NCI-H2196 treated with DMSO at 0.1 percent for 48 hours (cell line): ENCODE measurements around the gene RALGPS2.

Experiments used
- DNase-seq: peaks from one replicate; lab custom pipeline; 2025; ENCODE audit not compliant: unreplicated experiment; lab: John Stamatoyannopoulos, UW

RALGPS2 gene

DNA sequence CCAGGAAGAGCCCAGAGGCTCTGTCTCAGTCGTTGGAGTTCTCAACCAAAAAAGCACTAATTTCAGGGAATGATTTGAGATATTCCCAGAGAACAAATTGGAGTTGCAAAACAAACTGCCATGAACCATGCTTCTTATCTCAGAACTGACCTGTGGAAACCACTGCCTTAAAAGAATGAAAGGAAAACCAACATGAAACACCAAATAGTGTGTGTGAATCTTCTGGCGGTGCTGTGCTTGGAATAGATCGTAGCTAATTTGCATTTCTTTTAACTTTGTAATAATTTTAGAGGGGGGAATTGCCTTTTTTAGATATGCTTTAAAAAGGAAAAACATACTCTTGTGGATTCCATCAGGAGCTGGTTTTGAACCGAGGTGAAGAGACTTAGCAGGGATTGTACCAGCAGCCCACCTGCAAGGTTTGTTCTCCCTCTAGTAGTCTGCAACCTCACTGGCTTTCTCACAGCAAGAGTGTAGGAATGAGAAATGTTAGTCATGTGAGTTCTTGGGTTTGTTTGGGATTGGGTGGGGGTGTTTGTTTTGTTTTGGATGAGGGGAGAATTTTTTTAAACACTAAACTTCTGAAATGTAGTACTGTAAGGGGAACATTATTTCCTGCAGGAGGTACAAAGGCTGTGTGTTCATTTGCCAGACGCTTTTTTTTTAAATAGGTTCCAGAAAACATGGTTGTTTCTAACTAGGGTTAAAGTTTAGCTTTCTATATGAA lies 191.6 kb downstream of the RALGPS2 start:
- DNase-seq: no peak

DNA sequence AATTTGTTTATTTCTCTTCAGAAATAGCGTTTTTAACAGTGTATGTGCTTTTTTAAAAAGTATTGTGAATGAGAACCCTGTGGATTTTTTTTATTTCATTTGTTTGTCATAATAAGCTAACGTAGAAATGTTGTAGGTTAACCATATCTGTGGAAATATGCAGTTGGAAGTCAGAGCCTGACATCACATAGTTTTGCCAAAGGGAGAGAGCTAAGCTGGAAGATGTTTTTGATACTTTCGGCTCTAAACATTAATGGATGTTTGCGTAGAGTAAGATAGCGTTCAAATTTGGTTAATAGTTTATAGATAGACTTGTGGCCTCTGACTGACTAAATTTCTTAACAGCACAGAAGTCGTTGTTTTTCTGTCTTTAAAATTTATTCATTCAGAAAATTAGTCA lies 193.3 kb downstream of the RALGPS2 start:
- DNase-seq: no peak

DNA sequence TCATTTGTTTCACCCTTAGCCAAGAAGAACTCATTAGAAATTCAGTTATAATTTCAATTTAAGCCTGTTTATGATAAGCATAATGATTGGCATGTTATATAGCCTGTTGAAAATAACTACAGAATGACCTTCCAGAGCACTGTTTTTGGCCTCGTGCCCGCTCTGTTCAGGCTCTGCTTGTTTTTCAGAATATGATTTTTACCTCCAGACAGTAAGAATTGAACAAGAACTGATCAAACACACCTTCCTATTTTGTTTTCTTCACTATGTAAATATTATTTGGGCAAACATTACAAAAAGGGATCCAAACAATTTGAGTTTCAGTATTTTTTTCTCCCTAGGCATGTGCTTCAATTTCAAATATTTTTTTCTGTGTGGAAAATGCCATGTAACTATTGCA lies 193.9 kb downstream of the RALGPS2 start:
- no peak for DNase-seq

DNA sequence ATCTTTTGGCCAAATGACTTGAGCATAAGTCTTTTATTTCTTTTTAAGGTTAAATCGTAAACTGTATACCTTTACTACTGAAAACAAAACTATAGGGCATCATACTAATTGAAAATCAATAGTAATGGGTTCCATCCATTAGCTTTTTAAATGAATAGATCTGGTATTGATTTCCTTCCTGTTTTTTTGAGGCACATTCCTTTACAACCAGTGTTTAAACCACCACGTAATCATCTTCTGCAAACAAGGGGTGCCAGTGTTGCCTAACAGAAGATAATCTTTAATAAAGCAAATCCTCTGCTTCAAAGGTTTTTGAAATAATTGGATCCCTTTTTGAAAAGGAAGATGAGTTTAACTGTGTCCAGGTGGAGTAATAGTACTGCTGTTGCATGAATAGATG lies 194.5 kb downstream of the RALGPS2 start:
- no peak for DNase-seq

DNA sequence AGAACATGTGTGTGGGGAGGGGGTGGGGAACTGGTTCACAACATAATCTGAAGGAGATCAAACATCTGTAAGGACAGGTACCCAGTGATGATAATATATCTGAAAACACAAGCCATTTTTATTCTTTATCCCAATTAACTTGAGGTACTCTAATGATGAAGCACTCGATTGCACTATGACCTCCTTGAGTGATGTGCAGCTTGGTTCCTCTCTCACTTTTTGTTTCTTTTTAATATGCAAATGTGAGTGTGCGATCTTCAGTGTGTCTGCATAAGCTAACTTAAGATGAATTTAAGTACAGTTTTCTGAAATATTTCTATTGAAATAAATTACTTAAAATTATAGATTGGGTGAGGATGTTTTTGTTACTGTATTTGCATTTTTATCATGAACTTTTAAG lies 196.5 kb downstream of the RALGPS2 start:
- DNase-seq: no peak

DNA sequence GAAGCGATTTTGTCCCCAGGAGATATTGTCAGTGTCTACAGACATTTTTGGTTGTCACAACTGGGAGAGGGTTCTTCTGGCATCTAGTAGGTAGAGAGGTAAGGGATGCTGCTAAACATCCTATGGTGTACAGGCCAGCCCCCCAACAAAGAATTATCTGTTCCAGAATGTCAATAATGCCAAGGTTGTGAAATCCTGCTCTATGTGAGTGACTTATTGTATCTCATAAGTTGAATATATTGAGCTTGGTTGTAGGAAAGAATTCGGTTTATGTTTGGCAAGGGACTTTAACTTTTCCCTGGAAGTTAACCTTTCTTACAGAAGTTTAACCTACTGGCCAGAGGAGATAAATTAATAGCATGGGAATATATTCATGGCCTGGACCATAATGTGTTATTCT lies 198.5 kb downstream of the RALGPS2 start:
- no peak for DNase-seq

DNA sequence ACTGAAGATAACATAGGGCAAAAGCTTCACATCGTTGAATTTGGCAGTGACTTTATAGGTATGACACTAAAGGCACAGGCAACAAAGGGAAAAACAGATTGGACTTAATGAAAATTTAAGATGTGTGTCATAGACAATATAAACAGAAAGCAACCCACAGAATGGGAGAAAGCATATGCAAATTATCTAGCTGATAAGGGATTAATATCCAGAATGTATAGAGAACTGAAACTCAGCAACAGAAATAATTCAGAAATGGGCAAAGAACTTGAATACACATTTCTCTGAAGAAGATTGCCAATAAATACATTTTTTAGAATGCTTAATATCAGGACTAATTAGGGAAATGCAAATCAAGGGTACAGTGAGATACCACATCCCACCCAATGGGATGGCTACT lies 201.0 kb downstream of the RALGPS2 start:
- no peak for DNase-seq

DNA sequence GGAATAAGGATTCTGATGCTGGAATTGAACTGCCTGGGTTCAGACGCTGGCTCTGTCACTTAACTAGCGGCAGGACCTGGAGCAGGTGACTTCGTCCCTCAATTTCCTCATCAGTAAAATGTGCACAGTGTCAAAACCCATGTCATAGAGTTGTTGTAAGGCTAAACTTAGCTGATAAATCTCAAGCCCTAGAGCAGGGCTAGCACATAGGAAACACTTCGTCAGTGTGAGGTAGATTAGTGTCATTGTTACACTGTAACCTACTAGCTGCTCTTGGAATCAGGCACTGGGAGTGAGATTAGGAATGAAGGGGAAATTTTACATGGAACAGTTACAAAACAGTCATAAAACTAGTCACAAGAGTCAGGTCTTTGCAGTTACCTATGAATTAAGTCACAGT lies 202.0 kb downstream of the RALGPS2 start:
- DNase-seq: no peak

DNA sequence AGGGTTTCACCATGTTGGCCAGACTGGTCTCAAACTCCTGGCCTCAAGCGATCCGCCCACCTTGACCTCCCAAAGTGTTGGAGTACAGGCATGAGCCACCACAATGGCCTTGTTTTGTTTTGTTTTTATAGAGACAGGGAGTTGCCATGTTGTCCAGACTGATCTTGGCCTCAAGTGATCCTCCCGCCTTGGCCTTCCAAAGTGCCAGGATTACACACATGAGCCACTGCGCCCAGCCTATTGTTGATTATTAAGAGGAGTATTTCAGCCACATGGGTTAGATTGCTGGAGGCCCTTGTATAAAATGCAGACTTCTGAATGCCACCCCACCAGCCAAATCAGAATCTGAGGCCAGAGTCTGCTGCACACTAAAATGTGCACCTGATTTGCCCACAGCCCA lies 203.0 kb downstream of the RALGPS2 start:
- DNase-seq: no peak

DNA sequence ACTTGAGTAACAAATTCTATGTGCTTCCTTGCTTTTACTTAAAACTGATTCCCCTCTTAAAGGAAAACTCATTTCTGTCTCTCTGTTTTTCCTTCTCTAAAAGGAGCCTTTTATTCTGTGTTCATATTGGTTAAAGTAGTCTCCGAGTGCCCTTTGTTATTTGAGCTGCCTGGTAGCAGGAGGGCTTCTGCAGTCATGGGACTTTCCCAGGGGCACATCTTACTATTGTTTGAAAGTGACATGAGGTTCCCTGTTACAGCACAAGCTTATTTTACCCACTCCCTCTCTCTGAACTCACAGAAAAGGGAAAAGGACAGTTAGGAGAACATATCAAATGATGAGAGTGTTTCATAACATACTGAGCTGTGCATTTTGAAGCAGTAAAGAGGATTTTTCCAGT lies 203.9 kb downstream of the RALGPS2 start:
- DNase-seq: no peak

DNA sequence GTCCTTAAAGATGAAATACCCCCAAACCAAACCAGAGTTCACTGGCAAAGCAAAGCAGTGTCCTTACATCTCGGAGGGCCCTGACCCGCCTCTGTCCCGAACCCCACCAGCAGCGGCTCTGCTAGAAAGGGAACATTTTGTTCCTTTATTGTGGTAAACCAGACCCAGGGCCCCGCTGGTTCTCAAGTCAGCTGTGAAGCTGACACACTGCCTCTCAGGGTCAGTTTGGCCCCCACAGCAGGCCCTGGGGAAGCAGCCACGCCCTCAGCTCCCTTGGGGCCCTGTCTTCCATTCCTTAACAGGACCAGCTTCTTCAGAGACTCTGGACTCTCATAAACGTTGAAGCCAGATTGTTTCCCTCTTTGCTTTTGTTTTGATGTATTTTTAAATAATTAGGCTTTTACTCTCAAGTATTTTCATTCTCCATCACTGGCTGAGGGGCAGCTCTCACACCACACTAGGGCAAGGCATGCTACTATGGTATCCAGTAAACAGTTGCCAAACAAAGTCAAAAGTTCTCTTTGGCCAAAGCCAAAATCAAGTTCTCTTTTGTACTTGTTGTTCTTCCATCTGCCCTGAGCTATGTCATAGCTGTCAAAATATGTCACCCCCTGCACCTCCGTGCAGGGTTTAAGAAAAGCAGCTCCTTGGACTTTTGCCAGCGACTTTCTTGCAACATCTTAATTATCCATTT lies 207.0 kb downstream of the RALGPS2 start:
- DNase-seq: no peak

DNA sequence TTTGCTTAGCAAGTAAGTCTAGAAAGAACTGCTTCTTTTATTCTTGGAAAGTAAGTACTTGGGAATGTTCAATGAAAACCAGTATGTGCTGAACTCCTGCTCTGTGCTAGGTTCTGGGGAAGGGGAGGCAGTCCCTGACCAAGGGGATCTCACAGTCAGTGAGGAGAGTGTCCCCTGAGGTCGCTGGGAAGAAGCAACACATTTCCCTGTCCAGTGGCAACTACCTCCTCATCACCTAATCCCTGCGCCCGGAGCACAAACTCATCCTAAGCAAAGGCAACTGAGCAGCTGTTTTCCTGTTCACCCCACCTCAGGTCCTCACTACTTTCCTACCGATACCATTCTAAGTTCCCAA lies 207.5 kb downstream of the RALGPS2 start:
- DNase-seq: no peak

DNA sequence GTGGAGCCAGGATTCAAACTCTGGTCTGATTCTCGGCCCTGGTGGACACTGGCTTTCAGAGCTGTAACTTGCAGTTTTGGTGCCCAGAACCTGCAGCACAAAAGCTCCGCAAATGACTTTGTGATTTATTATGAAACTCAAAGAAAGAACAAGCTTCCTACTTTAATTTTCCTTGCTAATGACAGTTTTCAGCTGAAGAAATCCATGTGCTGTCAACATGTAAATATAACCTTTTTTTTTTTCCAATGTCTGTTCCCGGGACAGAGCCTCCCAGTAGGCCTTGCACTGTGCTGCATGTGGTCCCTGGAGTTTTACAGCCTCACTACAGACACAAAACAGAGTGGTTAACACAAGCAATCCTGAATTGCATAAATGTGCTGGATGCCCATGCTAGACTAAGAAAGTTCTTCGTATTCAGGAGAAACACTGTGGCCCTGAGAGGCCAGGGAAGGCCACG lies 208.1 kb downstream of the RALGPS2 start:
- DNase-seq: no peak

DNA sequence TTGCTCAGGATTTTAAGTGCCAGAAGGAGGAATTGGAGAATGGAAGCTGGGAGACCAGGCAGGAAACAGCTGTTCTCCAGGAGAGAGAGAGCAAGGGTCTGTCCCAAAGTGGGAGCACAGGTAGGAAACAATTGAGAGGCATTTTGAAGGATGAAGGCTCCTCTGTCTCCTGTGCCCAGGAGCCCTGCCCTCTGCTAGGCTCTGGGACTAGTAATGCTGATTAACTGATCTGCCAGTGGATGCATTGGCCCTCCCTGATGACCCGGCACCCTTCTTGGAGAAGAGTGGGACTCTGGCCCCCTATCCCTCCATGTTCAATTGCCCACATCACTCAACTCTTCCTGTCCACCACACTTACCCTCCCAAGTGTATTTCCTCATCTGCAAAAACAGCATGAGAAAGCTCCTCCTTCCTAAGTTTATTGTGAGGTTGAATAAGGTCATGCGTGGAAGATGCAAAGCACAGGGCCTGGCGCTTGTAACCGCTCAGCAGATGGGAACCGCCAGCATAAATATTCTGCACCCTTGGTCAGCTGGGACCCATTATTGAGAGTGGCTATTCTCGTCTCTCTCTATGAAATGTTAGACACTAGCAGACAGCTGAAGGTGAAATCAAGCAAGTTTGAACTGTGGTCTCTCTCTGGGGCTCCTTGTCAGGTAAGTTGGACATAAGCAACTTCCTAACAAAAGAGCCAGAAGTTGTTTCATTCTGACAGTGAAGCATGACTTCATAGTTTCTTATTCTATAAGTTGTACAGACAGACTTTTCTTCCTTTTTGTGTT lies 208.9 kb downstream of the RALGPS2 start:
- DNase-seq: no peak

DNA sequence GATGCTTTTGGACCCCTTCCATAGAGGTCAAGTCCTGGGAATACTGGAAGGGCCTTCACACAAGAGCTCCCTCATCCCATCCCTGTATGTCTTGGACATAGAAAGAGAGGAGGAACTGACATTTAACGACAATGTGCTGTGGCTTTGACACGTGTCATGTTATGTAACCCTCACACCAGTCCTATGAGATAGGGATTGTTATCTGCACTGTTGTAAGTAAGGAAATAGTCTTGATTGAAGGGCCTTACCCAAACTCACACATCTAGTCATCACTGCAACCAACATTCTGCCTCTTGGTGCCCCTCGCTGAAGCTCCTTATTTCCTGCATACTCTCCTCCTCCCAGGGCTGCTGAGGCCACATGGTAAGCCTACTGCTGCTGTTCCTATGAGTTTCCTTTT lies 209.5 kb downstream of the RALGPS2 start:
- no peak for DNase-seq

DNA sequence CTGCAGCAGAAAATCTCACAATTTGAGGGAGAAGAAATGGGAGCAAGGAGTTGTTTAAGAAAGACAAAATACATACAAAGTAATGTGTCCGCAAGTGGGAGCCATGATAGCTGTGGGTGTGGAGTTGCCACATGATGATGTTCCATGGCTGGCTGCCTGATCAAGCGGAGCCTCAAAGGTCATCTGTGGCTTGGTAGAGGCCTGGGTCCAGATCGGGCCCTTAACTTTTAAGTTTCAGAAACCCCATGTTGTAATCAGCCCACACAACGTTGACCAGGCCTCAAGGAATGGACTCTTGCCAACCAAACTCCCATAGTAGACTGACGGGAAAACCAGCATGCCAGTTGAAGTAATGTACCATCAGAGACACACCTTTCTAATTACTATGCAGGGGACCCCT lies 210.6 kb downstream of the RALGPS2 start:
- DNase-seq: no peak

DNA sequence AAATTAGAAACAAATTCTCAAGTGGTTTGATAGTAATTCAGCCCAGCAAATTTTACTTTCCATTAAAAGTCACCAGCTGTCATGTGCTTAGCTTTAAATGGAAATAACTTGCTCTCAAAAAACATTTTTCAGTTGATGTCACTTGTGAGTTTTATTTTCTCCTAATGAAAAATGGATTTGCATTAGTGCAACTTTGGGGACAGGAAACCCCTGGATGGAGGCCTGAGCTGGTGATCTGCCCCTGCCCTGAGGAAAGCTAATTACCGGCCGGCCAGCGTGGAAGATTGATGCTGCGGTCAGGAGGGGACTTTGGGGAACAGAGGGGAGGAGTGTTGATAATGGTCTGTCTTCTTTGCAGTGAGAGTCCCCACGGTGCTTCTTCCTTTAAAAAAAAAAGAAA lies 212.7 kb downstream of the RALGPS2 start:
- no peak for DNase-seq

DNA sequence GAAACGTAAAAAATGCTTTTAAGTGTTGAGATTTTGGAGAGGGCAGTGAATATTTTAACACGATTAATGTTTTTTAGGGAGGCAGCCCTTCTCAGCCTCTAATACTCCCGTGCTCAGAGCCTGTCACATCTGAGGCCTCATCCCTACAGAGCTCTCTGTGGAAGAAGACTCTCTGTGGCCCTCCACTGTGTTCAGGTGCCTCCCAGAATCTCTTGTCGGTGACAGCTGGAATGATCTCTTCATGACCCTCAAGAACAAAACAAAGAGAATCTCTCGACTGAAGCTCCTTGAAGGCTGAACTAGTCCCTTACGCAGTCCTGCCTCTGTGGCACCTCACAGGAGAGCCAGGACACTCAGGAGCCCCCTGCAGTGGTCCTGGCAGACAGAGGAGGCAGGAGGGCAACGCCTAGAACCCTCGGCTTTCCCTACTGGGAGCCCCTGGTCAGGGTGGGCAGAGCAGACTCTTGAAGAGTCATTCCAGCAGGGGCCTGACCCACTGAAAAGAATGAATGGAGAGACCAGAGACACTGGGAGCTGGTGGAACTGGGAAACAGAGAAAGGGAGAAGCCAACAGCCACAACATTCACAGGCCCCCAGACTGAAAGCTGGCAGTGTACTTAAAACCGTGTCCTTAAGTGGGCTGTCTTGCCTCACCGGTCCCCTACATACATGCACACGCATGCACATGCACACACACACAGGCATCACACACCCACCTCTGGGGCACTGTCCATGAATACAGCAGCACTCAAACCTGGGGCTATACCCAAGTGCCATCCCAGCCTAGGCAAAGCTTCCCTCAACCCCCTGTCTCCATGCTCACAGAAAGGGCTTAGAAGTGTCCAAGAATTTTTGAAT lies 213.3 kb downstream of the RALGPS2 start:
- no peak for DNase-seq

DNA sequence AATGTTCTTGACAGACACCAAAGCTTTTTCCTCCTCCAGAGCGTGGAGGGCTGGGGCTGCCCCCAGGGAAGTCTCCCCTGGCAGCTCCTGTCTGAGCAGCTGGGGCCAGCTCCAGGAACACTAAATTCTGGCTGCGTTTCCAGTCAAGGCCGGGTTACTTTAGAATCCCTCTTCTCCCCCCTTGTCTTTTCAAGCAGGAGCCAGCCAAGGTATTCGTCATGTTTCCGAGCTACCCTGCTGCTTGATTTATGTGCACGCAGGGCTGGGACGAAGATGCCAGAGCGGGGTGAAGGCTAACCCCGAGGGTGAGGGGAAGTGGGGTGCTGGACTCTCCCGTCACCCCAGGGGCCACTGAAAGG lies 213.9 kb downstream of the RALGPS2 start:
- no peak for DNase-seq

DNA sequence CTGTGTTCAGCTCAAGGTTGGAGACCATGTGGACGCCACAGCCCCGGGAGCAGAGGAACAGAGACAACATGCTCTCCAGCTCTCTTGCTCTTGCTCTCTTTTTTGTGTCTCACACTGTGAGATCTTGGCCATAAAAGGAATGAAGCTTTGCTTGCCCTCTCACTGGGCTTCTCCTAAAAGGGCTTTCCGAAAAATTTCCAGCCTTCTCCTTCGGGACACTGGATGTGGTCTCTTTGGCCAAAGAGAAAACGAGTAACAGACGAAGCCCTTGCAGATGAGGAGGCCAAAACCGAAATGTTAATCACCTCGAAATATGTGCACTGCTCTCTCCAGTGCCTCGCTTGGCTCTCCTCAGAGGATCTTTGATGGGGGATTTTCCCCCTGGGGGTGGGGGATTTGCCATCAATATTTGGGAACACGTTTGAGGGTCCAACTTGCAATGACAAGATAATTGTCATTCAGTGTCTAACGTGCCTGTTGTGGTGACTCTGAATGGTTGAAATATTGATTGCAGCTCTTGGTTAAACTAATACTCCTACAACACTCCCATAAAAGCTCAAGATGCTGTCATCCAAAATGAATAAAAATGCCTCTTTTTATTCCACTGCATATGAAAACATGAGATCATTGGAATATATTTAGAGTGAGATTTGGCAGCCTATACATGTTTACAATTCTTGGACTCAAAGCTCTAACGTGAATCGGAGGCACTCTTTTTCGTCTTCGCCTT lies 214.5 kb downstream of the RALGPS2 start:
- DNase-seq: no peak
